OCI-LY7 (cell line): ENCODE measurements around the gene CYFIP2. TPM values are rescaled to one million over a fixed set of nuclear protein-coding genes. Genes with fewer than 3 reads are reported as not detected.

Source experiments
- BruUV-seq: library from RNA; stranded (reverse); fragments of 400-500 nt; replicated peaks from 2 replicates; lab custom pipeline; 2021; lab: Mats Ljungman, UMichigan
- CTCF ChIA-PET: fragments of 300-600 bp; sonication (Branson Sonifier 250); formaldehyde crosslinking; loops from one replicate; lab custom pipeline; 2022; ENCODE audit warnings: antibody characterized with exemption; ENCODE audit not compliant: unreplicated experiment; lab: Charles Lee
- POLR2A ChIA-PET: fragments of 300-600 bp; sonication (Branson Sonifier 250); formaldehyde crosslinking; loops from one replicate; lab custom pipeline; 2022; ENCODE audit warnings: antibody characterized with exemption; lab: Charles Lee
- DNase-seq: peaks from one replicate; pipeline ENCODE4 v3.0.0-alpha.2; 2015; ENCODE audit warnings: low spot score
- H2AFZ ChIP-seq: fragments of 200-600 bp; sonication (generic), shearing (Covaris generic); 2 replicates; pipeline ENCODE4 v1.6.1; 2014; ENCODE audit warnings: mild to moderate bottlenecking, antibody characterized with exemption, low read length, moderate library complexity
- H3K27ac ChIP-seq: fragments of 200-600 bp; sonication (generic); 2 replicates; pipeline ENCODE4 v1.5.1; 2014; ENCODE audit warnings: mixed run types, low read depth, mild to moderate bottlenecking, moderate library complexity, low read length, inconsistent platforms; ENCODE audit not compliant: poor library complexity, severe bottlenecking
- H3K36me3 ChIP-seq: fragments of 200-600 bp; sonication (generic); 2 replicates; pipeline ENCODE4 v1.6.1; 2014; ENCODE audit warnings: mild to moderate bottlenecking, antibody characterized with exemption, low read length, moderate library complexity, mixed read lengths; ENCODE audit not compliant: insufficient read depth
- H3K4me1 ChIP-seq: fragments of 200-600 bp; sonication (generic); 2 replicates; pipeline ENCODE4 v1.5.1; 2014; ENCODE audit warnings: mild to moderate bottlenecking, low read length; ENCODE audit not compliant: insufficient read depth, poor library complexity, severe bottlenecking
- H3K4me2 ChIP-seq: fragments of 200-600 bp; sonication (generic); 2 replicates; pipeline ENCODE4 v1.6.1; 2014; ENCODE audit warnings: mild to moderate bottlenecking, low read length
- H3K4me3 ChIP-seq: fragments of 200-600 bp; sonication (generic); 2 replicates; pipeline ENCODE4 v1.5.1; 2014; ENCODE audit warnings: mild to moderate bottlenecking, low read depth, low read length; ENCODE audit not compliant: poor library complexity, severe bottlenecking
- H3K79me2 ChIP-seq: fragments of 200-600 bp; sonication (generic); 2 replicates; pipeline ENCODE4 v1.6.1; 2016; ENCODE audit warnings: low read depth, mild to moderate bottlenecking, low read length, moderate library complexity, mixed read lengths; ENCODE audit not compliant: insufficient read depth
- H3K9me2 ChIP-seq: fragments of 200-600 bp; sonication (generic); 2 replicates; pipeline ENCODE4 v1.6.1; 2016; ENCODE audit warnings: mild to moderate bottlenecking, low read length, mixed read lengths; ENCODE audit not compliant: insufficient read depth
- H3K9me3 ChIP-seq: fragments of 200-600 bp; sonication (generic); 2 replicates; pipeline ENCODE4 v1.6.1; 2014; ENCODE audit warnings: mild to moderate bottlenecking, mixed run types, low read length, mixed read lengths
- H4K20me1 ChIP-seq: fragments of 200-600 bp; sonication (generic); 2 replicates; pipeline ENCODE4 v1.6.1; 2014; ENCODE audit warnings: mild to moderate bottlenecking, antibody characterized with exemption, low read length, moderate library complexity, mixed read lengths; ENCODE audit not compliant: insufficient read depth
- EZH2phosphoT487 ChIP-seq: fragments of 200-600 bp; sonication (generic); IDR thresholded peaks from 2 replicates; pipeline ENCODE4 v1.6.1; 2018; ENCODE audit warnings: low read depth, borderline replicate concordance, mild to moderate bottlenecking, mixed run types, antibody characterized with exemption, low read length, moderate library complexity, mixed read lengths
- intact Hi-C: fragments of 100-400 bp; cut with micrococcal nuclease; formaldehyde crosslinking; loops from one replicate; pipeline ENCODE4 v1.10.0; 2022; ENCODE audit not compliant: unreplicated experiment
- total RNA-seq, 2 experiments: library from RNA; depleted of rRNA in 1 of 2; stranded (reverse); fragments of >200 nt in 1 of 2; shearing (Covaris generic) in 1 of 2; gene quantifications; 2 replicates each; pipeline ENCODE4 v1.2.3, GENCODE V29; 2014 to 2022
- TF ChIP-seq, protein P1 (sequence below): fragments of 200-600 bp; sonication (generic); conservative IDR thresholded peaks from 2 replicates; pipeline ENCODE4 v1.5.1; 2014; ENCODE audit warnings: mild to moderate bottlenecking, antibody characterized with exemption, low read length, moderate library complexity, mixed read lengths

CYFIP2 gene
- total RNA-seq, 2 experiments from 2014 or later: 258 to 419 TPM

DNA sequence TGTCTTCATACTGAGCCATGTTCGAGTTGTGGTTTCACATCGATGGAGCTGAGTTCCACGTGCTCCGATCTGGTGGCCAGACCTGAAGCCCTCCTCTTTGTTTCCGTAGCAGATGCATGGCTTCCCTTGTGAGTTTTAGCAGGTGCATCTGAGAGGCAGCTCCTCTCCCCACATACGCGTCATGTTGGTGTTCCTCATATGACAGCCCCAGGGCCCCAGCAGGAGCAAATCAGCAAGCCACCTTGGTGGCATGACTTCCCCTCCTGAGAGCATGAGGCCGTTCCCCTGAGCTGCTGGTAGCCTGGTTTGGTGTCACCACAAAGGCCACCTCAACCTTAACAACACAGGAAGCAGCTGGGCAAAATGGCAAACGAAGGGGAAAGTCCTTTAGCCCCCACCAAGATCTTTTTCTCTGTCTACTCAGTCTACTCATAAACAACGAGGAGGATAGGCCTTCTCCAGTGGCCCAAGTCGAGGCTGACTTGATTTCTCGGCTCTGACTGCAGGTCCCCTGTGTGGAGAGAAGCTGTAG, 5.9 kb downstream of the CYFIP2 start:
- peaks cover 93% of the 10 kb centered on the region for H3K4me1 ChIP-seq
- peak overlapping the region; percentile 100 for H3K4me2 ChIP-seq
- intact Hi-C loops: loop anchor here (2.0 to 5.0 kb wide), 3 partner anchors 230 to 1935 kb away; partner anchors contain the start of gene RNF145
- H3K79me2 ChIP-seq: peaks cover 96% of the 10 kb centered on the region
- DNase-seq: peak; percentile 98
- H3K36me3 ChIP-seq: peaks cover 43% of the 10 kb centered on the region
- H3K27ac ChIP-seq: peak overlapping the region; percentile 98
- H4K20me1 ChIP-seq: peaks cover 9% of the 10 kb centered on the region; the same call in 1 of the 2 replicates
- TF ChIP-seq, protein P1, sequence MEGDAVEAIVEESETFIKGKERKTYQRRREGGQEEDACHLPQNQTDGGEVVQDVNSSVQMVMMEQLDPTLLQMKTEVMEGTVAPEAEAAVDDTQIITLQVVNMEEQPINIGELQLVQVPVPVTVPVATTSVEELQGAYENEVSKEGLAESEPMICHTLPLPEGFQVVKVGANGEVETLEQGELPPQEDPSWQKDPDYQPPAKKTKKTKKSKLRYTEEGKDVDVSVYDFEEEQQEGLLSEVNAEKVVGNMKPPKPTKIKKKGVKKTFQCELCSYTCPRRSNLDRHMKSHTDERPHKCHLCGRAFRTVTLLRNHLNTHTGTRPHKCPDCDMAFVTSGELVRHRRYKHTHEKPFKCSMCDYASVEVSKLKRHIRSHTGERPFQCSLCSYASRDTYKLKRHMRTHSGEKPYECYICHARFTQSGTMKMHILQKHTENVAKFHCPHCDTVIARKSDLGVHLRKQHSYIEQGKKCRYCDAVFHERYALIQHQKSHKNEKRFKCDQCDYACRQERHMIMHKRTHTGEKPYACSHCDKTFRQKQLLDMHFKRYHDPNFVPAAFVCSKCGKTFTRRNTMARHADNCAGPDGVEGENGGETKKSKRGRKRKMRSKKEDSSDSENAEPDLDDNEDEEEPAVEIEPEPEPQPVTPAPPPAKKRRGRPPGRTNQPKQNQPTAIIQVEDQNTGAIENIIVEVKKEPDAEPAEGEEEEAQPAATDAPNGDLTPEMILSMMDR: no peak
- no peak for TF ChIP-seq EZH2phosphoT487
- BruUV-seq: no TSS peak
- CTCF ChIA-PET: interaction anchor here (0.7 kb wide), 1 partner anchor 471 kb away, joined by 3 read pairs; no protein-coding TSS in a partner anchor
- no peaks in the 10 kb centered on the region for H3K9me3 ChIP-seq
- peak overlapping the region; percentile 82 for H3K4me3 ChIP-seq
- H3K9me2 ChIP-seq: no peaks in the 10 kb centered on the region
- POLR2A ChIA-PET: interaction anchor here (0.5 to 4.7 kb wide), 18 partner anchors 8 to 768 kb away, joined by 3 to 64 read pairs (median 5); no protein-coding TSS in a partner anchor
- peak overlapping the region; percentile 8; the same call in 1 of the 2 replicates for H2AFZ ChIP-seq

DNA sequence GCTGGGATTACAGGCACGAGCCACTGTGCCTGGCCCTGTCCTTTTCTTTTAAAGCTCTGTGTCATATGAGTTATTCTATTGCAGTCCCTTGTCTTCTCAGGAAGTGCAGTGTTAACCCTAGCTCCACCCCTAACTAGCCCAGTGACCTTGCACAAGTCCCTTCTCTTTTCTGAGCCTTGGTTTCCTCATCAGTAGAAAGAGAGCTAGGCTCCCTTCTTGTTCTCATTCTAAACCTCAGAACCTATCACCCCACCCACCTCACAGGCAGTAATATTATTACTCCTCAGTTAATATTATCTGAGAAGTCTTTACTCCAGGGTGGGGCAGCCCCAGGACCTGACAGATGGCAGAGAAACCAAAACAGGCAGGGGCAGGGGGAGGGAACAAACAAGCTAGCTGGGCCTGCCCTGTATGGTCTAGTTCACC, 7.2 kb downstream of the CYFIP2 start:
- no peak for TF ChIP-seq EZH2phosphoT487
- TF ChIP-seq, protein P1: no peak

More for the DNA sequence above, 7.2 kb downstream of the CYFIP2 start:
- H3K4me2 ChIP-seq: peak overlapping the region; percentile 100
- peak; percentile 81 for DNase-seq
- CTCF ChIA-PET: interaction anchor here (0.6 to 1.4 kb wide), 7 partner anchors 10 to 1199 kb away, joined by 3 to 5 read pairs (median 3); no protein-coding TSS in a partner anchor
- peaks cover 96% of the 10 kb centered on the region for H3K79me2 ChIP-seq
- POLR2A ChIA-PET: interaction anchor here (0.6 to 4.7 kb wide), 22 partner anchors 9 to 1307 kb away, joined by 3 to 64 read pairs (median 4); partner anchors contain the start of gene MED7
- peaks cover 48% of the 10 kb centered on the region for H3K36me3 ChIP-seq
- H2AFZ ChIP-seq: no peak overlapping the region
- BruUV-seq: no TSS peak
- H3K9me3 ChIP-seq: no peaks in the 10 kb centered on the region
- peak overlapping the region; percentile 98 for H3K27ac ChIP-seq
- H4K20me1 ChIP-seq: peaks cover 9% of the 10 kb centered on the region; the same call in 1 of the 2 replicates
- H3K9me2 ChIP-seq: no peaks in the 10 kb centered on the region
- intact Hi-C loops: loop anchor here (1.0 to 5.0 kb wide), 3 partner anchors 10 to 1934 kb away; partner anchors contain the start of gene RNF145
- peaks cover 89% of the 10 kb centered on the region for H3K4me1 ChIP-seq
- peak overlapping the region; percentile 32 for H3K4me3 ChIP-seq
